UCSD-AML1 (cell line): Measurements from ENCODE around the gene NARS2.

Source experiments
- DNase-seq: peaks from one replicate; lab custom pipeline; 2025; ENCODE audit not compliant: unreplicated experiment; lab: John Stamatoyannopoulos, UW

NARS2 gene

DNA sequence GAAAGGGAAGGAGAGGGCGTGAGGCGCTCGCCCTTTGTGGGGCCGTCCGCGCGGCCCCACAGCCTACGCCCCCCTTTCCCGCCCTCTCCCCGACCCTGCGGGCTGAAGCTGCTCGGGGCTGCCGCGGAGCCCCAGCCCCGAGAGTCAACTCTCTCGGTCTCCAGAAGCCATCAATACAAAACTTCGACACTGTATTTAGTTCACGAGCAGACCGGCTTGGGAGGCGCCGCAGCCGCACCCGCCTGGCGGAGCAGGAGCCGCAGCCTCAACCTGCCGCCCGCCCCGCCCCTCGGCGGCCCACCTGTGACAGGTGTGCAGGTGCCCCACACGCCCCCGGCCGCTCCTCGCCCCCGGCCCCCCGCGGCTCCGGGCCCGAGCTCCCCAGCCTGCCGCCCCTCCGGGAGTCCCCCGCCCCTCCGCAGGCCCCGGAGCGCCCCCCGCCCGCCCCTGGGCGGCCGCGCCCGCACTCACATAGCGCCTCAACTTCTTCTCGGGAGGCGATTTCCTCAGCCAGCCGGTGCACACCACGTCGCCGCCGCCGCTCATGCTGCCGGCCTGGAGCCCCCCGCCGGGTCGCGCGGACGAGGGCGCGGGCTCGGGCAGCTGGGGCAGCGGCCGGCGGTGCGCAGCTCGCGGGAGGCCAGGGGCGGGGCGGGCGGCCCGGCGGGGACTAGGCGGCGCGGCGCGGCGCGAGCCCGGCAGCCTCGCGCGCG lies 157.3 kb downstream of the NARS2 start, which contains the start of gene GAB2:
TSS of gene GAB2 (minus strand) at position 646 of the 713 bp plus-strand sequence. CDS start at position 546, 100 bp downstream.
- DNase-seq = no peak

DNA sequence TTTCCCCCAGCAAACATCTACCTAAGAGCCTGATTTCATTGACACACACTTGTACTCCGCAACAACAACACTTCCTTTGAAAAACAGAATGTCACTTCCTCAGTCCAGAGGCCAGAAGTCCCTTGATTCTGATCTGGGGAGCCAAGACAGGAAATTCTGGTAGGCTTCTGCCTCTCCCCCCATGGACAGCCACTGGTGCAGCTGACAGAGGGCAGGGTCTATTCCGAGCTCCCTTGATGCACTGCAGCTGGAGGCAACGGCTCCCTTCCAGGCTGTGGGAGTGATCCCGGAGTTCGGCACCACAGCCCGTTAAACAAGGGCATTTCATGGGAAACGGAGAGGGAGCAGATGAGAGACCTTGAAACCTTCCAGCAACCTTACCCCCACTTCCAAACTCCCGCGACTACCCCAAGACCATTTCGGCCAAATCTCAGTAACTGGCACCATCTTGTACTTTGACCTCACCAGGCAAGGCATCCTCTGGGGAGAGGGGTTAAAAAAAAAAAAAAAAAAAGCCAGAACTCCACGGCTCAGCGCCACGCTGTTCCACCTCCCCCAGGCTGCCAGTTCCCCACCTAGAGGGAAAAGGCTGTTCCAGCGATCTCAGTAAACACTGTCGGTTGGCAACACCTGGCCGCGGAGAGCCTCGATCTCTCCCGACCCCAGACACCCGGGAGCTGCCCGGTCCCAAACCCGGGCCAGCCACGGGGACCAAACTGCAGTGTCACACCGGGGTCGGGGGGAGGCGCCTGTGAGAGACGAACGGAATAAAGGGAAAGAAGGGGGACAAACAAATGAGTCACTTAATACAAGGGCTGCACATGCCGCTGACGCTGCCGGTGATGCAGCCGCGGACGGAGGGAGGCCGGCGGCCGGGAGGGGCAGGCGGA lies 158.1 kb downstream of the NARS2 start:
- DNase-seq = peak; percentile 85

DNA sequence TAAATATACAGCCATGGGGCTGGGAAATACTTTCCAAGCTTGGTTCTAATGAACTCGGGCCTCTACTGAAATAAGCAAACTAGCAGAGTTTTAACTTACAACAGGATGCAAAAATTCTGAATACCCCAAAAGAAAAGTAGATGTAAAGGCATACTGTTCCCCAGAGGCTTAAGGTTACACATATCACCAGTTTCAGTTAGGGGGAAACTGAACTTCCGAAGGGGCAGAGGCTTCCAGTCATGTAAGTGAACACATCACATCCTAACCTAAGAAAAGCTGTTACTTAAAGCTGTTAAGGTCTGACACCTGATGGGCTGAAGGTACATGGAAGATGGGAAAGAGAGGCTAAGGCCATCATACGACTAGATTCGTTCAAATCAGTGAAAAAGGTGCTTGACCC lies 159.3 kb downstream of the NARS2 start:
- no peak for DNase-seq

DNA sequence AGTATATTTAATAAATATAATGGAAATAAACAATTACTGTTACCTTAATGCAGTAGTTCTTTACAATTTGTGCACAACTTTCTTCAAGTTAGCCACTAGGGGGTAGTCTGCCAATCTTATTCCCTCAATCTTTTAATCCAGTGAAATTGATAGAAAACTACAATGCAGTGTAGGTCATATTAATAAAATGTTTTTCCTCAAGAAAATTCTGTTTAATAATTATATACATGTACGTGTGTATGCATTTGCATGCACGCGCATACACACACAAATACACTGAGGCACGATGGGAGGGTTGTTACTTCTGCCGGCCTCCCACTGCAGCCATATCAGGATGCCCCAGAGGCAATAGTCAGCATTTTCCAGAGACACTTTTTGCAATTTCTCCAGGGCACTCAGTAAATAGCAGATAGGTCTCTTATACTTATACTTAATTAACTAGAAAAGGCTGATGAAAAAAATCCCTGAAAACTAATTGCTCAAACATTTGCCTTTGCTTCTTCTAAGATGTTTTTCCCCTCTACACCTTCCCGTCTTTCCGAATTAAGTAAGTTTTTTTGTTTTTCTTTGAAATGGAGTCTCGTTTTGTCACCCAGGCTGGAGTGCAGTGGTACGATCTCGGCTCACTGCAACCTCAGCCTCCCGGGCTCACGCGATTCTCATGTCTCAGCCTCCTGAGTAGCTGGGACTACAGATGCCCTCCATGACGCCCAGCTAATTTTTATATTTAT lies 160.2 kb downstream of the NARS2 start:
- DNase-seq = no peak

DNA sequence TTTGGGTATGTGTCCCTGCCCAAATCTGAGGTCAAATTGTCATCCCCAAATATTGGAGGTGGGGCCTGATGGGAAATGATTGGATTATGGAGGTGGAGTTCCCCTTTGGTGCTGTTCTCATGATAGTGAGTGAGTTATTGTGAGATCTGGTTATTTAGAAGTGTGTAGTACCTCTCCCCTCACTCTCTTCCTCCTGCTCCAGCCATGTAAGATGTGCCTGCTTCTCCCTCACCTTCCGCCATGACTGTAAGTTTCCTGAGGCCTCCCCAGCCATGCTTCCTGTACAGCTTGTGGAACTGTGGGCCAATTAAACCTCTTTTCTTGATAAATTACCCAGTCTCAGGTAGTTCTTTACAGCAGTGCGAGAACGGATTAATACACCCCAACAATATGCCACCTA lies 166.0 kb downstream of the NARS2 start:
- no peak for DNase-seq

DNA sequence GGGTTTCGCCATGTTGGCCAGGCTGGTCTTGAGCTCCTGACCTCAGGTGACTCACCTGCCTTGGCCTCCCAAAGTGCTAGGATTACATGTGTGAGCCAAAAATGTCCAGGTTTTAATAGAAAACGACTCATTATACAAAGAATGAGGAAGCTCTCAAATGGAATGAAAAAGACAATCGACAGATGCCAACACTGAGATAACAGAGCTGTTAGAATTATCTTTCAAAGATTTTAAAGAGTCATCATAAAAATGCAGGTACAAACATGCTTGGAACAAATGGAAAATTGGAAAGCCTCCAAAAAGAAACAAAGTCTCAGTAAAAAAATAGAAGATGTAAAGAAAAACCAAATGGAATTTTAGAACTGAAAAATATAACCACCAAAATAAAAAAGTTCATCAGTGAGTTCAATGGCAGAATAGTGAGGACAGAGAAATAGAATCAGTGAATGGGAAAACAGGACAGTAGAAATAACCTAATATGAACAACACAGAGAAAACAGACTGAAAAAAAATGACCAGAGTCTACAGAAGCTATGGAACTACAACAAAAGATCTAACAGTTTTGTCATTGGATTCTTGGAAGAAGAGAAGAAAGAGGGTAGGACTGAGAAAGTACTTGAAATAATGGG lies 168.0 kb downstream of the NARS2 start:
- no peak for DNase-seq

DNA sequence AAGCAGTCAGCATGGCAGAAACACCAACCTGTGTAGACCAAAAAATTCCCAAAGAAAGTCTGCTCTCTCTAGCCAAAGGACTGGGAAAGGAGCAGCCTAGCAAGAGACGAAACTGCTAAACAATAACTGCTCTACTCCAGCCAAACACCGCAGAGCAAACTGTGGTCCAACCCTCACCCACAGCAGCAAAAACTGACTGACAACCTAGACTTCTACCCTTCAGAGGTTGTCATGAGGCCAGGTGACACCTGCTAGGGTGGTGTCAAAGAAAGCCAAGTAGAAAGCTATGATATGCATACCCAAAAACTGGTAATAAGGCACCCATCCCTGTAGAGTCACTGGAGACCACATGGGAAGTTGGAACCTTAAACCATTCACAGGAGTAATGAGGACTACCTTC lies 168.9 kb downstream of the NARS2 start:
- DNase-seq = no peak

DNA sequence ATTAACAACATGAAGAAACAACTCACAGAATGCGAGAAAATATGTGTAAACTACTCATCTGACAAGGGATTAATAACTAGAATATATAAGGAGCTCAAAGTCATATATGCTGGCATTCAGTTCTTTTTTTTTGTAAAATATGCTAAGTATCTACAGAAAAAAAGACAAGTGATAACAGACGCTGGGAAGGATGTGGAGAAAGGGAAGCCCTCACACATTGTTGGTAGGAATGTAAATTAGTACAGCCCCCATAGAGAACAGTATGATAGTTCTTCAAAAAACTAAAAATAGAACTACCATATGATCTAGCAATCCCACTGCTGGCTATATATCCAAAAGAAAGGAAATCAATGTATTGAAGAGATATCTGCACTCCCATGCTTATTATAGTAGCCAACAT lies 170.9 kb downstream of the NARS2 start:
- DNase-seq = no peak

DNA sequence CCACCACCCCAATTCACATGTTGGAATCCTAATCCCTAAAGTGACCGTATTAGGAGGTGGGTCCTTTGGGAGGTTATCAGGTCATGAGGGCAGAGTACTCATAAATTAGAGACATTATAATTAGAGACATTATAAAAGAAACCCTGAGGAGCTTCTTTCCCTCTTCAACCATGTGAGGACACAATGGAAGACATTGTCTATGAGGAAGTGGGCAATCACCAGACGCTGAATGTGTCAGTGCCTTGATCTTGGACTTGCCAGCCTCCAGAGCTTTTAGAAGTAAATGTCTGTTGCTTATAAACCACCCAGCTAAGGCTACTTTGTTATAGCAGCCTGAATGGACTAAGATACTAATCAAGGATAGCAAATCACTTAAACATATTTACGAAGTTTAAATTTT lies 171.8 kb downstream of the NARS2 start:
- DNase-seq = no peak

DNA sequence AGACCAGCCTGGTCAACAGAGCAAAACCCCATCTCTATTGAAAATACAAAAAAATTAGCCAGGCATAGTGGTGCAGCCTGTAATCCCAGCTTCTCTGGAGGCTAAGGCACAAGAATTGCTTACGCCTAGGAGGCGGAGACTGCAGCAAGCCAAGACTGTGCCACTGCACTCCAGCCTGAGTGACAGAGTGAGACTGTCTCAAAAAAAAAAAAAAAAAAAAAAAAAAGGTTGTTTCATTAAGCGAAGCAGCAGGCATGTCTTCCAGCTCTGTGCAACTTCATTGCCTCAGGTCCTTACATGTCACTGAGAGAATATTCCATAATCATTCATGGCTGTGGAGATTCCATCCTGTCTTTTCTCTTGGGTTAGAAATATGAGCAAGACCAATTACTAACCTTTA lies 174.0 kb downstream of the NARS2 start:
- DNase-seq = no peak

DNA sequence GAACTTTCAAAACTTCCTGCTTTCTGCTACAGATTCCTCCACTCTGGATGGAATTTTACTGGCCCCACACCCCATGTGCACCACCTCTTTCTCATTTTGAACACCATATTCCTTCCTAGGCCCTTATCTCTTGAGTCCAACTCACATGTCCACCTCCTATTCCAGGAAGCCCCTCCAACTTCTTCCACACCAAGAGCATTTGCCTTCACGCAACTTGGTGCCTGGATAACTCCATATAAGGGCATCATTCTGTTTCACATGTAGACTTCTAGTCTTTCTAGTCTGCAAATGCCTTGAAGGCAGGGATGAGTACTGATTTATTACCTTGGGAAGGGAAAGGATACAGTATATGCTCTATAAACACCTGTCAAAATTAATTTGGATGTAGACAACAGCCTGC lies 174.5 kb downstream of the NARS2 start:
- DNase-seq = no peak

DNA sequence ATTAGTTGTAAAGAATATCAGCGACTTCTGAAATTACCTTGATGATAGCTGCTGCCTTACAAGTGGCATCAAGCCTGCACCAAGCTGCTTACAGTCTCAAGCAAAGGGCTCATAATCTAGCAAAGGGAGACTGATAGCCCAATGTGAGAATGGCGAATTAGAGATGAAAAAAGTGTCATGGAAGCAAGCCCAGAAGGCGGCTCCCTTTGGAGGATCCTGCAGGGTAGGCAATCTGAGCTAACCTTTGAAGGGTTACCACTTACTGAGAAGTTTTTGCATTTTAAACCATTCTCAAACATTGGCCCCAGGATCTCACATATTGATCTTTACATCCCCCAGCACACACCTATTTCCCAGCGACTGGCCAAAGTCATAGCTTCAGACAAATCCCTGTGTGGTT lies 175.5 kb downstream of the NARS2 start:
- no peak for DNase-seq

DNA sequence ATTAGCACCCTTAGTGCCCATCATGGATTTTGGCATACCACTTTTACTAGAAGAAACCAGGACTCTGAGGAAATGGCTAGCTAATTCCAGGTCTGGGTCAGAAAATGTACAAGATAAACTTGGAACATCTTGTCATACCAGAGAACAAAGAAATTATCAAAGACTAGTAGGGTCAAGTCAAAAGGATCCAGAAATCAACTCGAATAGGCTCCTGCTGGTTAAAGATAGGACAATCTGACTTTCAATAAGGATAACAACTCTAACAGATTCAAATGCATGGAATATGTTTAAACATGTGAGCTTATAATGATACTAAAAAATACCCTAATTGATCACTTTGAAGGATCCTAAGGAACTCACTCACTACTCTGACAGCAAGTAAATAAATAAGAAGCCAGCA lies 175.9 kb downstream of the NARS2 start:
- no peak for DNase-seq

DNA sequence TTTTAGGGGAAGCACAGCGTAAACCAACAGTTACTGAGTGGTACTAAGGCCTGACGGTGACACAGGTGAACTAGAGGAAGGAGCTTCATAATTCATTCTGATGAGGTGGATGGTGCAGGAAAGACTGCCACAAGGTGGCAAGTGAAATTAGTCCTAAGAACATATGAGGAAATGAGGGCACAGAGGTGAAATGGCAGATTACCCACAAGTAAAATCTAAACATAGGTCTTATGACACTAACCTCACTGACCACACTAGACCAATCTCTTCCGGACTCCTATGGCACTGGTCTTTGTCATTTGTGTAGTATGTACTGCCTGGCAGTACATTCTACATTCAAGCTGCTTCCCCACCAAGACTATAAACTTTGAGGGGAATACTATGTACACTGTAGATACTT lies 177.3 kb downstream of the NARS2 start:
- DNase-seq = no peak

DNA sequence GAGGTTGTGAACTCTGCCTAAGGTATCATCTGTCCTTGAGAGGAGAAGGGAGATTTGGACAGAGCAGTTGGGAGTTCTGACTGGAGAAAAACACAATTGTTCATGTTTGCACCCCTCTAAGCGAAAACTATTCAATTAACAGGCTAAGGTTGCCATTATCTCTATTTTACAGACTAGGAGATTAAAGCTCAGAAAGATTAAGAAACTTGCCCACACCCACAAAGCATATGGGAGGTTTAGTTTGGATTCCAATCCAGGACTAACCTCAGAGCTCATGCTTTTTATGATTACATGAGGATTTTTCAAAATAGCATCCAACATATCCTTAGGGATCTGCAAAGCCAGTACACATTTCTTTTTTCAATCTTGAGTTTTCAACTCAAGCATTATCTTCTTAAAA lies 179.1 kb downstream of the NARS2 start:
- no peak for DNase-seq

DNA sequence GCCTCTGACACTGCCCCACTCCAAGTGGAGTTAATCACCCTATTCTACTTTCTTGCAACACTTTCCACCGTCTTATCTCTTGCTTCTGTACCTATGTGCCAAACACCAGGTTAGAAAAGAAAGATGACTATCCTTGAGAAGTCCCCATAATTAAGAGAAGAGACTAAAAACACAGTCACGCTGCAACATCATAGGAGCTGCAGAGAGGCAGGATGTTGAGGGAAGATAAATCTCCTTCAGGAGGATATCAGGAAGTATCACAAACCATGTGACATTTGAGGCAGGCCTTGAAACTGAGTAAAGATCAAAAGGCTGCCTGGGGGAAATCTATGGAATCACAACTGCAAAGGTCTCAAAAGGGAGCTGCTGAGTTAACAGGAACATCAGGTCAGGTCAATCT lies 181.8 kb downstream of the NARS2 start:
- DNase-seq = no peak

DNA sequence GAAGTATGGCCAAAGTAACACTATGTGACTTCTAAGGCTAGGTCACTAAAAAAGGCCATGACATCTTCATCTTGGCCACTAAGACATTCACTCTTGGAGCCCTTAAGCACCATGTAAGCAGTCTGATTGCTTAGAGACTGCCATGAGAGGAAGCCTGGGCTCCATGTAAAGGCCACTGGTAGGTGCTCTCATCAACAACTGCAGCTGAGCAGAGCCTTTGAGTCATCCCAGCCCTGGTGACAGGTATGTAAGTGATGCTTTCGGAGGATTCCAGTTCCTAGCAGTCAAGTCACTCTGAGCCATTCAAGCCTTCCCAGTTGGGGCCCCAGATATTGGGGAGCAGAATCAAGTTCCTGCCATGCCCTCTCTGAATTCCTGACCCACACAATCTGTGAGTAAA lies 183.2 kb downstream of the NARS2 start:
- no peak for DNase-seq

DNA sequence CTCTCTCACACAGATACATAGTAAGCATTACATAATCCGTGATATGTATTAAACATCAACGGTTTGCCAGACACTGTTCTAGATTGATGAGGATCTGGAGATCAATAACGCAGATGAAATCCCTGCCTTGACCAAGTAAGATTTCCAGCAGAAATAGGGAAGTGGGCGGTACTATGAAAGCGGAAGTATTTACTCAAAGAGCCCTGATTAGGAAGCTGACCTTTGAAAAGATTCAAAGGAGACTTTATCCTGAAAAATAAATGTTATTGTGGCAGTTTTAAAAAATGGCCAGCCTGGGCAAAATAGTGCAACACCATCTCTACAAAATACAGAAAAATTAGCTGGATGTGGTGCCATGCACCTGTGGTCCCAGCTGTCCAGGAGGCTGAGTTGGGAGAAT lies 183.9 kb downstream of the NARS2 start:
- no peak for DNase-seq

DNA sequence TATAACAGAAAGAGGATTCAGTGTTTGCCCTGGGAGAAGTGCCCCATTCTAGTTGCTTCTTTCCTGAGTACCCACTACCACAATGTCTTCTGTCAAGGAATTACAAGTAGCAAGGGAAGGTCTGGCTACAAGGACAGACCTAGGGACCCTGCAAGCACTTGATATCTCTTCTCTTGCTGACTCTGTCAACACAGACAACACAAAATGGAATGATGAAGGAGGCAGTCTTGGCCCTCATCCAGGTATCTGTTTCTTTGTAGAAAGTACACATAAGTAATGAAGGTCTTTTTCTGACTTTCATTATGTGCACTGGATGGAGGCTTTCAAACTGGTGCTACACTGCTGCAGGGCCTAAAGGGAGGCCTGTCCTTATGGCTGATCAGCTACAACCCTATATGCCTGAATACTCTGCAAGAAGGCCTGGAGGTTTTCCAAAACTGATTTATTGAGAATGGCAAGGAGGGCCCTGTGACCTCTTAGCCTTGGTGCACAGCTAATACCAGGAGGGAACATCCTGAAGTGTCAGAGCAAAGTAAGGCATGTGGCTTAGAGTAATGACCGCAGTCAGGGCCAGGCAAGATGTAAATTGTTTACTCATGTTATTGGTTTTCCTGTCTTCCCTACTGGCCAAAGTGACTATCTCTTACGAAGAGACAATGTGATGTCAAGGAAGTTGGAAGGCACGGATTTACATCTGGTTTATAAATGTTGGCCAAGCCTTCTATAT lies 188.3 kb downstream of the NARS2 start:
- no peak for DNase-seq
